Measurements from ENCODE around the gene PRM3.
"Not testable (repeated sequence)": the region's sequence is repeated elsewhere in the genome, so short reads cannot be mapped to it uniquely, and the experiment has no call there.

PRM3 gene

GRCh38 chr16:11307639-11308492, 34.4 kb upstream of the PRM3 start:
- in situ Hi-C loops (cut with HindIII; ENCODE audit: low pct_ligation_motif_present, low pct_unique_long_range_greater_than_20kb, low sequenced_read_pairs), result no loop called here
- DNase-seq, result no peak

DNA sequence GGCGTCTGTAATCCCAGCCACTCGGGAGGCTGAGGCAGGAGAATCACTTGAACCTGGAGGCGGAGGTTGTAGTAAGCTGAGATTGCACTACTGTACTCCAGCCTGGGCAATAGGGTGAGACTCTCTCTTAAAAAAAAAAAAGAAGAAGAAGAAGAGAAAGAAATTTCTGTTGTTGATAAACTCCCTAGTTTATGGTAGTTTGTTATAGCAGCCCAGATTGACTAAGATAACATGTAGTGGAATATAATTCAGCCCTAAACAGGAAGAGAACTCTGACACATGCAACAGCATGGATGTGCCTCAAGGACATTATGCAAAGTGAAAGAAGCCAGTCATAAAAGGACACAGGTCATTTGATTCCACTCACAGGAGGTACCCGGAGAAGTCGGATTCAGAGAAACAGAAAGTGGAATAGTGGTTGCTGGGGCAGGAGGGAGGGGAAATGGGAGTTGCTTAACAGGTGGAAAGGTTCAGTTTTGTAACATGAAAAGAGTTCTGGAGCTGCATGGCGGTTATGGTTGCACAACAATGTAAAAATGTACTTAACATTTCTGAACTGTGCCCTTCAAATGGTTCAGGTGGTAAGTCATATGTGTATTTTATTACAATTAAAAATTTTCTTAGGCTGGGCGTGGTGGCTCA, 33.7 kb upstream of the PRM3 start:
- in situ Hi-C loops (cut with HindIII; ENCODE audit: low pct_ligation_motif_present, low pct_unique_long_range_greater_than_20kb, low sequenced_read_pairs), result no loop called here
- no peak for DNase-seq

DNA sequence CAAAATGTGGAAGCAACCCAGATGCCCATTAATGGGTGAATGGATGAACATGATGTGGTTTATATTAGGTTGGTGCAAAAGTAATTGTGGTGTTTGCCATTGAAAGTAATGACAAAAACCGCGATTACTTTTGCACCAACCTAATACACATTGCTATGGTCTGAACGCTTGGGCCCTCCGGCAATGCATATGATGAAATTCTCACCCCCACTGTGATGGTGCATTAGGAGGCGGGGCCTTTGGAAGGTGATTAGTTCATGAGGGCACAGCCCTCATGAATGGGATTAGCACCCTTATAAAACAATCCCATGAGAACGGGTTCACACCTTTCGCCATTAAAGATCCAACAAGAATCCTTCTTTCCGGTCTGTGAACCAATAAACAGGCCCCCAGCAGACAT, 33.0 kb upstream of the PRM3 start:
- DNase-seq, result no peak
- in situ Hi-C loops (cut with HindIII; ENCODE audit: low pct_ligation_motif_present, low pct_unique_long_range_greater_than_20kb, low sequenced_read_pairs), result no loop called here

DNA sequence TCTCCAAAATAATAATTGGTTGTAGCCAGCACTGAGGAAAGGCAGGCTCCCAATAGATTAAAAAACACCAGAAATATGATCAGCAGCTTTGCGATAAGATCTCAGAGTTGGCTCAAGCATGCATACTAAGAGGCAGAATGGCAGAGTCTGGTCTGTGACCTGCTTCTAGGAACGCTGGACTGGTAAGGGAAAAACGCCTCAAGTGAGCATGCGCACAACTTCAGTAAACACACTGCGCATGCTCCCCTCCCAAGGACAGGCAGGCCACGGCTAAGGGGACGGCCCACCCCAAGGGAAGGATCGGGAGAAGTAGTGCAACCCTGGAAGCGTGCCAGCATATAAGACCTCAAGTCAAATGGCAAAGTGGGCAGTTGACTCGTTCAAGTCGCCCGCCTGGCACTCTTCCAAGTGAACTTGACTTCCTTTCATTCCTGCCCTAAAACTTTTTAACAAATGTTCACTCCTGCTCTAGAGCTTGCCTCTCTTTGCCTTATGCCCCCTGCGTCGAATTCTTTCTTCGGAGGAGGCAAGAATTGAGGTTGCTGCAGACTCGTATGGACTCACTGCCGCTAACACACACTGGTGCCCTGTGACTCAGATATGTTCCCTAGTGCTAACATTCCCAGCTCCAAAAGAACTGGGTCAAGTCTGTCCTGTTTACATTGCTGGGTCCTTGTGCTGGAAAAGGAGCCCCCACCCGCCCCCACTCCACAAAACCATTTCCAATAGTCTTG, 30.1 kb upstream of the PRM3 start:
- in situ Hi-C loops (cut with HindIII; ENCODE audit: low pct_ligation_motif_present, low pct_unique_long_range_greater_than_20kb, low sequenced_read_pairs), result no loop called here
- DNase-seq, result no peak

GRCh38 chr16:11302977-11303376, 29.5 kb upstream of the PRM3 start:
- no peak for DNase-seq
- in situ Hi-C loops (cut with HindIII; ENCODE audit: low pct_ligation_motif_present, low pct_unique_long_range_greater_than_20kb, low sequenced_read_pairs), result no loop called here

DNA sequence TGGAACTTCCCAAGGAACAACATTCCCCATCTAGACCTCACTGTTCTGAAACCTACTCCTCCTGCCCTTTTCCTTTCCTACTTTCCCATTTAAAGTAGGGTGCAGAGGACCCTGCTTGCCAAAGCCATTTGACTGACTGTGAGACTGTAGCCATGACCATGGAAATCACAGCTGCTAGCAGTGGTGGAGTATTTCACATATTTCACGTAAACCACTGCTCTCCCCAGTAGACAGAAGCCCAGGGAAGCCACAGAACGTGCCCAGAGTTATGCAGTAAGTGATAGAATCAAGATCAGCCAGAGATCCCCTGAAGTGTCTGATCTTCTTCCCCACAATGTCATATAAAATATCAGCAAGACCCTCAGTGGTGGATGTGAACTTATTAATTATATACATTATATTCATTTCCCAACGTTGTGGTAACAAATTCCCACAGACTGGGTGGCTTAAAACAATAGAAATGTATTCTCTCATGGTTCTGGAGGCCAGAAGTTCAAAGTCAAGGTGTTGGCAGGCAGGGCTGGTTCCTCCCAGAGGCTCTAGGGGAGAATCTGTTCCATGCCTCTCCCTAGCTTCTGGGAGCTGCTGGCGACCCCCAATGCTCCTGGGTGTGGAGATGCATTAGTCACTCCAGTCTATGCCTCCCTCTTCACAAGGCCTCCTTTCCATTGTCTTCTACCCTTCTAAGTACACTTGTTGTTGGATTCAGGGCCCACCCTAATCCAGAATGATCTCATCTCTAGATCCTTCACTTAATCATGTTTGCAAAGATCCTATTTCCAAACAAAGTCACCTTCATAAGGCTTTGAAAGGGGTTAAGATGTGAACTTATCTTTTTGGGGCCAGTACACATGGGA, 28.4 kb upstream of the PRM3 start:
- in situ Hi-C loops (cut with HindIII; ENCODE audit: low pct_ligation_motif_present, low pct_unique_long_range_greater_than_20kb, low sequenced_read_pairs), result no loop called here
- DNase-seq, result no peak

DNA sequence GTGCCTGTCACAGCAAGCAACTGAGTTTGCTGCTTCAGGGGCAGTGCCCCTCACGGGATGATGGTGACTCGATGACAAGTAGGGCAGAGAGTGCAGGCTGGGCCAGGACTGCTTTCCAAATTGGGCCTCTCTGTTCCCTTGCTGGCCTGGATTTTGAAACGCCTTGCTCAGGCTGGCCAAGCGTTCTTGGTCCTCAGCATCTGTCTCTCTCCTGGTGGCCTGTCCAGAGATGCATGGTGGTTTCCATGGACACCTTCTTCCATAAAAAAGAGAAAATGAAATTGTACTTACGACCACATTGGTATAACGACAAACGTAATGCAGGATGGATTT, 27.1 kb upstream of the PRM3 start:
- in situ Hi-C loops (cut with HindIII; ENCODE audit: low pct_ligation_motif_present, low pct_unique_long_range_greater_than_20kb, low sequenced_read_pairs), result no loop called here
- no peak for DNase-seq

GRCh38 chr16:11299865-11300559, 26.6 kb upstream of the PRM3 start:
- DNase-seq, result no peak
- in situ Hi-C loops (cut with HindIII; ENCODE audit: low pct_ligation_motif_present, low pct_unique_long_range_greater_than_20kb, low sequenced_read_pairs), result no loop called here

DNA sequence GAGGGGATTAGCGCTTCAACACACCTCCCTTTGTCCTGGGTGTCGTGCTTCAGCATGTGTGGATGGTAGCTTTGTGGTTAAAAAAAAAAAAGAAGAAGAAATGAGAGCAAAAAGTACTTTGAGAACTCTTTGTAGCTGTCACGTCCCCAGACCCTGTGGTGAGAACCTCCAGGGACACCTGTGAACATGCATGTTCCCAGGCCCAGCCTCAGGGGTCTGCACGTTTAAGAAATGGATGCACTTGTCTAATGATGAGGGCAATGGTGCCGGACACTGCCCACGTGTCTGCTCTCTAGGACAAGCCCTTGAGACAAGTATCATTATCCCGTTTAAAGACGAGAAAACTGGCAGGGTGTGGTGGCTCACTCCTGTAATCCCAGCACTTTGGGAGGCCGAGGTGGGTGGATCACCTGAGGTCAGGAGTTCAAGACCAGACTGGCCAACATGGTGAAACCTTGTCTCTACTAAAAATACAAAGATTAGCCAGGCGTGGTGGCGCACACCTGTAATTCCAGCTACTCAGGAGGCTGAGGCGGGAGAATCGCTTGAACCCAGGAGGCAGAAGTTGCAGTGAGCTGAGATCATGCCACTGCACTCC, 25.6 kb upstream of the PRM3 start:
- in situ Hi-C loops (cut with HindIII; ENCODE audit: low pct_ligation_motif_present, low pct_unique_long_range_greater_than_20kb, low sequenced_read_pairs); DNase-seq: not testable (repeated sequence)

- DNase-seq, result no peak
- in situ Hi-C loops (cut with HindIII; ENCODE audit: low pct_ligation_motif_present, low pct_unique_long_range_greater_than_20kb, low sequenced_read_pairs), result no loop called here
Observed at GRCh38 chr16:11298143-11298900, 24.9 kb upstream of the PRM3 start.

DNA sequence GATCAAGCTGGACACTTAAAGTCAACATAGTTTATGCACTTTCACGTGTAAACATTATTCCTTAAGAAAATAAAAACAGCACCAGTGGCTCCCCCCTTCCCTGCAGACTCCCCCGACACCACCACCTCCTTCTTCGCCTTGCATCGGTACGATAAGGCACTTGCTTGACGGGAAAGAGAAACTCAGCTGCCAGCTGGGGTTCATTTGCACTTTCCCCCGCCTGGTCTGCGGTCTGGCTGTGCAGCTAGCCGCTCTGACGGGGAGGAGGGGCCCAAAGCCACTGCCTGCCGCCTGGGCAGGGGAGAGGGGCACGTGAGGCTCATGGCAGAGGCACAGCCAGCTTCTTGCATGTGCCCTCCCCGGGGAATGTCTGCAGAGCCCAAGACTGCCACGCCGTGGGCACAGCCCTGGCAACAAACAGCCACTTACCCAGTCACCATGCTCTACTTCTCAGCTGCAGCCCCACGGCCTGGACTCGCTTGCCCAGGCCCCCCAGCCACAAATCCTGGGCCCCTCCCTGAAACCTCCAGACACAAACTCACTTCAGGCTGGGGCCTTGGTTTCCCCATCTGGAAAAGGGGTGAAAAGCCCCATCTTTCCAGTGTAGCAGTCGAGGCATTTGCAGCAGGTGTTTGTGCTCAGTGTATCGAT, 24.2 kb upstream of the PRM3 start:
- in situ Hi-C loops (cut with HindIII; ENCODE audit: low pct_ligation_motif_present, low pct_unique_long_range_greater_than_20kb, low sequenced_read_pairs), result no loop called here

GRCh38 chr16:11296706-11297491, 23.5 kb upstream of the PRM3 start:
- in situ Hi-C loops (cut with HindIII; ENCODE audit: low pct_ligation_motif_present, low pct_unique_long_range_greater_than_20kb, low sequenced_read_pairs), result no loop called here
- no peak for DNase-seq

More for the DNA sequence above, 24.2 kb upstream of the PRM3 start:
- DNase-seq, result peak; percentile 87

GRCh38 chr16:11296351-11296705, 22.9 kb upstream of the PRM3 start:
- in situ Hi-C loops (cut with HindIII; ENCODE audit: low pct_ligation_motif_present, low pct_unique_long_range_greater_than_20kb, low sequenced_read_pairs), result no loop called here

GRCh38 chr16:11295672-11296071, 22.2 kb upstream of the PRM3 start:
- in situ Hi-C loops (cut with HindIII; ENCODE audit: low pct_ligation_motif_present, low pct_unique_long_range_greater_than_20kb, low sequenced_read_pairs), result no loop called here
- no peak for DNase-seq

More at GRCh38 chr16:11296351-11296705, 22.9 kb upstream of the PRM3 start:
- no peak for DNase-seq

GRCh38 chr16:11292076-11292748, 18.8 kb upstream of the PRM3 start:
- DNase-seq, result no peak
- in situ Hi-C loops (cut with HindIII; ENCODE audit: low pct_ligation_motif_present, low pct_unique_long_range_greater_than_20kb, low sequenced_read_pairs), result no loop called here

Measured in ACHN (cell line).